Hematopoietic multipotent progenitor cell treated with erythropoietin and hydrocortisone succinate and interleukin-3 and kit ligand, for 4 days (in vitro differentiated cells): ENCODE results near the gene TMEM88.
A peak's percentile ranks its signal among the peaks of the same experiment; 100 is the strongest.
"Not testable (repeated sequence)": the region's sequence is repeated elsewhere in the genome, so short reads cannot be mapped to it uniquely, and the experiment has no call there.

Source experiments
- DNase-seq: peaks from one replicate; pipeline ENCODE4 v3.0.0-alpha.2; 2015

The TMEM88 gene

GRCh38 chr17:7856811-7857712 lies 2.2 kb downstream of the TMEM88 start, which contains the start of gene NAA38:
TSS of gene NAA38 (minus strand) at chr17:7857559. CDS start at chr17:7857463, 96 bp downstream.
- DNase-seq: peak; percentile 100

- peak; percentile 98 for DNase-seq
These were observed 3.1 kb downstream of the TMEM88 start, which contains the start of gene CYB5D1 for GRCh38 chr17:7857713-7858521. TSS of gene CYB5D1 (plus strand) at chr17:7858003. CDS start at chr17:7858135, 132 bp downstream.

- DNase-seq: peak; percentile 82
These were observed 3.6 kb downstream of the TMEM88 start for GRCh38 chr17:7858522-7858810.

GRCh38 chr17:7859028-7859427 lies 4.2 kb downstream of the TMEM88 start:
- DNase-seq: no peak

- peak; percentile 73 for DNase-seq
These were observed 8.0 kb downstream of the TMEM88 start for GRCh38 chr17:7862692-7863437.

- not testable (repeated sequence) for DNase-seq
These were observed 9.5 kb downstream of the TMEM88 start for GRCh38 chr17:7864384-7864783.

- DNase-seq: peak; percentile 30
These were observed 10.3 kb downstream of the TMEM88 start for GRCh38 chr17:7864995-7865650.

GRCh38 chr17:7867881-7868329 lies 13.0 kb downstream of the TMEM88 start:
- DNase-seq: peak; percentile 72

- no peak for DNase-seq
These were observed 18.2 kb downstream of the TMEM88 start for GRCh38 chr17:7873051-7873450.

- no peak for DNase-seq
These were observed 21.0 kb downstream of the TMEM88 start for GRCh38 chr17:7875804-7876370.

GRCh38 chr17:7878234-7878633 lies 23.4 kb downstream of the TMEM88 start:
- no peak for DNase-seq

- DNase-seq: peak; percentile 61
These were observed 25.4 kb downstream of the TMEM88 start for GRCh38 chr17:7880076-7880868.

GRCh38 chr17:7881276-7882054 lies 26.6 kb downstream of the TMEM88 start:
- DNase-seq: peak; percentile 60

GRCh38 chr17:7882068-7882467 lies 27.2 kb downstream of the TMEM88 start:
- DNase-seq: no peak

GRCh38 chr17:7882629-7883028 lies 27.8 kb downstream of the TMEM88 start:
- no peak for DNase-seq

GRCh38 chr17:7883781-7884386 lies 29.0 kb downstream of the TMEM88 start:
- peak; percentile 72 for DNase-seq

GRCh38 chr17:7884581-7885366 lies 29.9 kb downstream of the TMEM88 start:
- DNase-seq: peak; percentile 52

- DNase-seq: peak; percentile 86
These were observed 30.7 kb downstream of the TMEM88 start for GRCh38 chr17:7885367-7886226.
